Measurements from ENCODE around the gene ADGRF3.
"Not testable (repeated sequence)": the region's sequence is repeated elsewhere in the genome, so short reads cannot be mapped to it uniquely, and the experiment has no call there.

Gene ADGRF3

GRCh38 chr2:26279886-26280285, 66.7 kb downstream of the ADGRF3 start:
- TF ChIP-seq CTCF (IDR thresholded peaks at IDR 0.05; ENCODE audit: insufficient read depth, low read depth, low read length, missing control alignments): no peak
- no peak overlapping the region for H3K4me3 ChIP-seq (ENCODE audit: low read depth, low read length)
- no peak for DNase-seq (ENCODE audit: low read depth)

GRCh38 chr2:26276484-26277227, 69.9 kb downstream of the ADGRF3 start:
- H3K4me3 ChIP-seq (ENCODE audit: low read depth, low read length): no peak overlapping the region
- no peak for DNase-seq (ENCODE audit: low read depth)
- no peak for TF ChIP-seq CTCF (IDR thresholded peaks at IDR 0.05; ENCODE audit: insufficient read depth, low read depth, low read length, missing control alignments)

- DNase-seq (ENCODE audit: low read depth): no peak
- no peak overlapping the region for H3K4me3 ChIP-seq (ENCODE audit: low read depth, low read length)
- no peak for TF ChIP-seq CTCF (IDR thresholded peaks at IDR 0.05; ENCODE audit: insufficient read depth, low read depth, low read length, missing control alignments)
Measured at GRCh38 chr2:26274058-26274613, 72.5 kb downstream of the ADGRF3 start.

GRCh38 chr2:26273501-26273900, 73.1 kb downstream of the ADGRF3 start:
- H3K4me3 ChIP-seq (ENCODE audit: low read depth, low read length): no peak overlapping the region
- TF ChIP-seq CTCF (IDR thresholded peaks at IDR 0.05; ENCODE audit: insufficient read depth, low read depth, low read length, missing control alignments): no peak
- DNase-seq (ENCODE audit: low read depth): no peak

- DNase-seq (ENCODE audit: low read depth): no peak
- TF ChIP-seq CTCF (IDR thresholded peaks at IDR 0.05; ENCODE audit: insufficient read depth, low read depth, low read length, missing control alignments): no peak
- no peak overlapping the region for H3K4me3 ChIP-seq (ENCODE audit: low read depth, low read length)
Measured at GRCh38 chr2:26270373-26270772, 76.2 kb downstream of the ADGRF3 start.

GRCh38 chr2:26269571-26270158, 76.9 kb downstream of the ADGRF3 start:
- H3K4me3 ChIP-seq (ENCODE audit: low read depth, low read length): no peak overlapping the region
- no peak for TF ChIP-seq CTCF (IDR thresholded peaks at IDR 0.05; ENCODE audit: insufficient read depth, low read depth, low read length, missing control alignments)
- peak; percentile 54 for DNase-seq (ENCODE audit: low read depth)

- DNase-seq (ENCODE audit: low read depth); H3K4me3 ChIP-seq (ENCODE audit: low read depth, low read length): not testable (repeated sequence)
Measured at GRCh38 chr2:26268670-26269385, 77.8 kb downstream of the ADGRF3 start.

Data from GM12865 (cell line).